Measurements from ENCODE around the gene KCNIP1. TPM values are rescaled to one million over a fixed set of nuclear protein-coding genes. Genes with fewer than 3 reads are reported as not detected.

KCNIP1 gene
- total and polyA plus RNA-seq, 2 of the 8 experiments (the other 6 are each of a cell fraction or from before 2014, with no cell fraction given): 0.52 to 0.83 TPM

DNA sequence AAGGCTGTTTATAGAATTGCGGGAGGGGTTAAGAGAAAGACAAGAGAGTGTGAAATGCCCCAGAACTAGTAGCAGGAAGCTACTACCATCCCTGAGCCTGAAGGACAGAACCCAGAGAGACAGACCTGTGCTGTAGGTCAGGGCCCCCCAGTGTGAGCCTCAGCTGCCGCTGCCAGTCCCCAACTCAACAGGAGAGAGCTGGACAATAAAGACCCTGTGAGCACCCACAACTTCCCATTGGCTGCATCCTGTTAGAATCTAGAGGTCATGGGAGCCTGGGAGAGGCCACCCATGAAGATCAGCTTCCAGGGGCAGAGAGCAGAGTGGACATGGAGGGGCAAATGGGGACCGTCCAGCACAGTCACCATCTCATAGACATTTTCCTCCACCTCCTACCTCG, 152.5 kb downstream of the KCNIP1 start:
- Histone ChIP-seq H3K23ac (ENCODE audit: insufficient read length) (no peak overlapping the region), H3K9me3 (ENCODE audit: insufficient read depth in 2 of 2, low read depth in 1 of 2, low read length in 1 of 2) (no peaks in the 10 kb centered on the region), H2AK5ac (ENCODE audit: low read depth, low read length) (no peak overlapping the region), H3K18ac (ENCODE audit: extremely low read depth, low read length) (no peak overlapping the region), H3K36me3 (ENCODE audit: control insufficient read depth in 2 of 4, insufficient read depth in 4 of 4, low read length in 3 of 4) (no peaks in the 10 kb centered on the region), H4K20me1 (replicated peaks in 1 of 2; ENCODE audit: control insufficient read depth in 1 of 2, insufficient read depth in 2 of 2, low read length in 2 of 2) (no peaks in the 10 kb centered on the region), H3K79me1 (ENCODE audit: low read depth, low read length) (no peaks in the 10 kb centered on the region), H3K56ac (replicated peaks; ENCODE audit: insufficient read length, low read depth, low read length) (no peak overlapping the region), H4K5ac (ENCODE audit: insufficient read length, low read depth, low read length) (no peak overlapping the region), H3K79me2 (ENCODE audit: control insufficient read depth in 1 of 2, insufficient read depth in 2 of 2, low read length in 2 of 2) (no peaks in the 10 kb centered on the region), H3K9ac (replicated peaks in 1 of 4; ENCODE audit: extremely low read depth in 1 of 4, low read depth in 3 of 4, low read length in 3 of 4) (no peak overlapping the region), H4K8ac (ENCODE audit: extremely low read depth, insufficient read depth, low read length) (no peak overlapping the region; the same call in 1 of the 2 replicates), H3K27ac (ENCODE audit: low read depth, low read length) (no peak overlapping the region), H2BK120ac (replicated peaks; ENCODE audit: low read depth, low read length) (no peak overlapping the region), H3K4ac (replicated peaks; ENCODE audit: insufficient read length, low read depth, low read length) (no peak overlapping the region), H2BK12ac (ENCODE audit: low read depth, low read length) (no peak overlapping the region), H3K4me3 (ENCODE audit: extremely low read depth in 1 of 4, insufficient read depth in 2 of 4, low read depth in 3 of 4, low read length in 4 of 4) (no peak overlapping the region), H3K23me2 (ENCODE audit: low read depth, low read length) (no peaks in the 10 kb centered on the region), H2BK15ac (ENCODE audit: low read length) (no peak overlapping the region), H3K27me3 (replicated peaks in 1 of 4; ENCODE audit: control insufficient read depth in 3 of 4, extremely low read depth in 1 of 4, insufficient read depth in 3 of 4, low read length in 3 of 4) (no peaks in the 10 kb centered on the region; a peak in 1 of 7 replicates), H2AFZ (ENCODE audit: low read length) (no peak overlapping the region), H3K4me1 (replicated peaks in 1 of 4; ENCODE audit: control insufficient read depth in 3 of 4, insufficient read depth in 4 of 4, low read length in 3 of 4) (peaks cover 0 to 5% (median 0%) of the 10 kb centered on the region in 4 experiments; a peak in 2 of 7 replicates), H4K91ac (replicated peaks; ENCODE audit: insufficient read length, low read length) (no peak overlapping the region), H3K4me2 (ENCODE audit: insufficient read depth in 1 of 2, low read depth in 2 of 2, low read length in 2 of 2) (no peak overlapping the region), H2BK20ac (ENCODE audit: low read length) (no peak overlapping the region), H3K14ac (ENCODE audit: insufficient read length) (no peak overlapping the region), H2BK5ac (ENCODE audit: low read depth, low read length) (no peak overlapping the region)
- WGBS, 2 experiments (ENCODE audit: extremely low coverage in 1 of 2, insufficient coverage in 1 of 2, insufficient read length in 1 of 2, insufficient replicate concordance in 2 of 2, low coverage in 1 of 2, low lambda C conversion rate in 2 of 2, missing lambda C conversion rate in 1 of 2): 93% methylated on average over 3 of the region's 4 CpGs; no CpG with 5 or more reads in 1 of the 2 experiments
- CTCF ChIA-PET (ENCODE audit: partially characterized antibody): interaction anchor here (1.0 to 1.3 kb wide), 2 partner anchors 113 to 681 kb away, joined by 4 to 6 read pairs; no protein-coding TSS in a partner anchor
- DNase-seq (ENCODE audit: low read depth in 1 of 2, low spot score in 2 of 2): no peak
- POLR2A ChIA-PET (ENCODE audit: partially characterized antibody): no interaction called here
- no peak for FAIRE-seq
- TF ChIP-seq KDM4A (IDR thresholded peaks at IDR 0.05; ENCODE audit: low read depth, low read length, severe bottlenecking) (no peak), TAF7 (optimal IDR thresholded peaks at IDR 0.05; ENCODE audit: borderline replicate concordance, low read depth, low read length) (no peak), EGR1 (IDR thresholded peaks at IDR 0.05; ENCODE audit: borderline replicate concordance, low read depth, low read length) (no peak), TAF1 (IDR thresholded peaks at IDR 0.05; ENCODE audit: low read depth, low read length) (no peak), KDM1A (IDR thresholded peaks at IDR 0.05; ENCODE audit: borderline replicate concordance, low read length) (no peak), CHD2 (IDR thresholded peaks at IDR 0.05; ENCODE audit: low read length) (no peak), RBBP5 (IDR thresholded peaks at IDR 0.05; ENCODE audit: borderline replicate concordance, low read depth, low read length) (no peak), SIX5 (IDR thresholded peaks at IDR 0.05; ENCODE audit: low read depth, low read length) (no peak), CBX5 (IDR thresholded peaks at IDR 0.05; ENCODE audit: low read depth, low read length) (no peak)

Data from H1 (cell line).